Measurements from ENCODE around the gene CCSAP.
"Not testable (repeated sequence)": the region's sequence is repeated elsewhere in the genome, so short reads cannot be mapped to it uniquely, and the experiment has no call there.

CCSAP gene

DNA sequence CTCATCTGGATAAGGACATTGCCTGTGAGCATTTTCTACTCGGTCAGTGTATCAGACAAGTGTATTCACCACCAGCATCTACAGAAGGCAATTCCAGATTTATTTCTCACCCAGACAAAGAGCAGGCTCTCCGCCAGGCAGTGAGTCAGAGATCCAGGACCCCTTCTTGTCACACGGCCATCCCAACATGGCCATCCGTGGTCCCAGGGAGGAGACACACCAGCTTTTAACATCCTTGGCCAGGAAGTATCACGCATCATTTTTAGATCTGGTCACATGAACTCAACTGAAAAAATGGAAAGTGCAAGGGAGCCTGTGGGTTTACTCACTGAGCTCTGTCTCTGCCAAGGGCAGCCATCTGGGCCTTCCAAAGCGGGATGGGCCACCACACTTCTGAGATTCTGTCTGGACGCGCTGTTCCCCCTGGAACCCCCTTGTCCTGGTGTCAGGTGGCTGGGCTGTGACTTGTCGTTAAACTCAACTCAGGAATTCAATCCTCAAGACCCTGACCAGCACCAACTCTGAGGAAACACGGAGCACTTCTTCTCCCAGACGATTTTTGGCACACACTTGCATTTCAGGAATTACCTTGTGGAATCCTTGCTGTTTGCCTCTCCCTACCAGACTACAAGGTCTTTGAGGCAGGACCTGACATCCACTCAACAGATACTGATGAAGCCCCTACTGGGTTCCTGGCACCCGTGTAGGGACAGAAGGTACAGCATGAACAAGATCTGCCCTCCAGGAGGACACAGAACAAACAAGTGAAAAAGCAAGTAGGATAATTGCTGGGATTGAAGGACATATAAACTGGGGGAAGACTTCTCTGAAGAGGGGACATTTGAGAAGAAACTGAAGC is 21.6 kb upstream of the CCSAP start:
- no peak for DNase-seq

DNA sequence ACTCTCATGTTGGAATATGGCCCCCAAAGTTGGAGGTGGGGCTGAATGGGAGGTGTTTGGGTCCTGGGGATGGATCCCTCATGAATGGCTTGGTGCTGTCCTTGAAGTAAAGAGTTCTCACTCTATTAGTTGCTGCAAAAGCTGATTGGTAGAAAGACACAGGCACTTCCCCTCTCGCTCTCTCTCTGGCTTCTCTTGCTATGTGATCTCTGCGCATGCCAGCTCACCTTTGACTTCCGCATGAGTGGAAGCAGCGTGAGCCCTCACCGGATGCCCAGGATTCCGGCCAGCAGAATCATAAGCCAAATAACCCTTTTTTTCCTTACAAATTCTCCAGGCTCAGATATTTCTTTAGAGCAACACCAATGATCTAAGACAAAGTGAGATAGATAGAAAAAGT is 20.9 kb upstream of the CCSAP start:
- DNase-seq = no peak

DNA sequence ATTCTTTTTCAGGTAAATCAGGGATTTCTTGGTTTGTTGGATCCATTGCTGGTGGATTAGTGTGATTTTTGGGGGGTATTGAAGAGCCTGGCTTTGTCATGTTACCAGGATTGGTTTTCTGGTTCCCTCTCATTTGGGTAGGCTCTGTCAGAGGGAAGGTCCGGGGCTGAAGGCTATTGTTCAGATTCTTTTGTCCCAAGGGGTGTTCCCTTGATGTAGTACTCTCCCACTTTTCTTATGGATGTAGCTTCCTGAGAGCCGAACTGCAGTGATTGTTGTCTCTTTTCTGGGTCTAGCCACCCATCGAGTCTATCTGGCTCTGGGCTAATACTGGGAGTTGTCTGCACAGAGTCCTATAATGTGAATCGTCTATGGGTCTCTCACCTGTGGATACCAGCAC is 17.6 kb upstream of the CCSAP start:
- no peak for DNase-seq

DNA sequence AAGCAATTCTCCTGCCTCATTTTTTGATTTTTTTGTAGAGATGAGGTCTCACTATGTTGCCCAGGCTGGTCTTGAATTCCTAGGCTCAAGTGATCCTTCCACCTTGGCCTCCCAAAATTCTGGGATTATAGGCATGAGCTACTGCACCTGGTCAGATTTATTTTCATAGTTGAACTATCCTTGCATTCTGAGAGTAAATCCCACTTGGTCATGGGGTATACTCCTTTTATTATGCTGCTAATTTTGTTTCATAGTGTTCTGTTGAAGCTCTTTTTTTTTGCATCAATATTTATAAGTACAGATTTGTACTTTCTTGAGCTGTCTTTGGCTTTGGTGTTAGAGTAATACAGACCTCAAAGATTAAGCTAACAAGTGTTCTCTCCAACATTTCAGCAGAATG is 12.8 kb upstream of the CCSAP start:
- no peak for DNase-seq

DNA sequence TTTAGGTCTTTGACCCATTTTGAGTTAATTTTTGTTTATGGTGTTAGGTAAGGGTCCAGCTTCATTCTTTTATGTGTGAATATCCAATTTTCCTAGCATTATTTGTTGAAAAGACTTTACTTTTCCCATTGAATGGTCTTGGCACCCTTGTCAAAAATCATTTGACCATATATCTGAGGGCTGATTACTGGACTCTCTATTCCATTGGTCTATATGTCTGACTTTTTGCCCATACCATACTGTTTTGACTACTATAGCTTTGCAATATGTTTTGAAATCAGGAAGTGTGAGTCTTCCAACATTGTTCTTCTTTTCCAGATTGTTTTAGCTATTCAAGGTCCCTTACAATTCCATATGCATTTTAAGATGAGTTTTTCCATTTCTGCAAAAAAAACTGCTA is 11.4 kb upstream of the CCSAP start:
- no peak for DNase-seq

DNA sequence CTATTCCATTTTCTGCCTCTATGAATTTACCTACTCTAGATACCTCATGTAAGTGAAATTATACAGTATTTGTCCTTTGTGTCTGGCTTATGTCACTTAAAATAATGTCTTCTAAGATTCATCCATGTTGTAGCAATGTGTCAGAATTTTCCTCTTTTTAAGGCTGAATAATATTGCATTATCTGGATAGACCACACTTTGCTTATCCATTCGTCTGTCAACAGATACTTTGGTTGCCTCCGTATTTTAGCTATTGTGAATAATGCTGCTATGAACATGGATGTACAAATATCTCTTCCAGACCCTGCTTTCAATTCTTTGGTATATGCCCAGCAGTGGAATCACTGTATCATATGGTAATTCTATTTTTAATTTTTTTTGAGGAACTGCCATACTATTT is 10.1 kb upstream of the CCSAP start:
- no peak for DNase-seq

DNA sequence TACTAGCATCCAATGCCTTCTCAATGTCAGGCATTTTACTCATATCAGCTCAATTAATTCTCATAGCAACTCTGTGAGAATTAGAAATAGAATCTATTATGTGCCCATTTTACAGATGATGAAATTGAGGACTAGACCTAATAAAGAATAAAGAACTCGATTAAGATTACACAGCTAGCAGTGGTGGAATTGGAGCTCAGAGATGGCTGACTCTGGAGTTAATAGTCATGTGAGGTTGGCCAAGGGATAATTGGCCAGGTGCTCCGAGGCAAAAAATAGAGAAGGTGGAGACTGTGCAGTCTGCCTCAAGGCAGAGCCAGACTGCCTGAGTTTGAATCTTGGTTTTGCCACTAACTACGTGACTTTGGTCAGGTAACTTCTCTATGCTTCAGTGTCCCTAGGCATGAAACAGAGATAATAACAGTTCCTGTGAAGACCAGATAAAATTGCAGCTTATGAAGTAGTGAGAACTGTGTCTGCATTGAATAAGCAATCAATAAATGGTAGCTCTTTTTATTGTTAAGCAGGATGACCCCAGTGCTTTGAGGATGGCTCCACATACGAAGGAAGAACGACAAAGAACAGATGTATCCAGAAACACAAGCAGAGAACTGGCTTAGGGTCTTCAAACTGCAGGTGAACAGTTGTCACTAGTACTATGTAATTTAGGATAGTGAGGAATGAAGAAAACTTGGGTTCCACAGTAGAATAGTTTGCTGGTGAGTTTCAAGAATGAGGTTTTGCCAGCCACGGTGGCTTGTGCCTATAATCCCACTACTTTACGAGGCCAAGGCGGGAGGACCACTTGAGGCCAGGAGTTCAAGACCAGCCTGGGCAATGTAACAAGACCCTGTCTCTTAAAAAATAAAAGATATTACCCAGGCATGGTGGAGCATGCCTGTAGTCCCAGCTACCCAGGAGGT is 6.9 kb upstream of the CCSAP start:
- no peak for DNase-seq

DNA sequence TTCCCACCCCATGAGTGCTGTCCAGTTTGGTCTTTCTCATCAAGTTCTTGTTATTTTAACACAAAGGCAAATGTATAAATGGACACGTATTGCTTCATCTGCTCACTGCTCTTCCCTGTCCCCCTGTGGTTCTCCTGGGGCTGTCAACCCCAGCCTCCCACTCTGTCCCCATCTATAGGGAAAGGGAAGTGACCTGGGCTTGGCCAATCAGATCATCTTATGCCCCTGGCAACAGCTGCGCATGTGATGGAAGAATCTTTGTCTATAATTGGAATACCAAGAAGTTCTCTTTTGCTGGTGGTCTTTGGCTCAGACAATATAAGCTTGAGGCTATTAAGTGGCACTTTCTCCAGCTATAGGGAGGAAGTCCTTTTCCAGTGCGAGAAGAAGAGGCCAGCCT is 4.7 kb upstream of the CCSAP start:
- no peak for DNase-seq

DNA sequence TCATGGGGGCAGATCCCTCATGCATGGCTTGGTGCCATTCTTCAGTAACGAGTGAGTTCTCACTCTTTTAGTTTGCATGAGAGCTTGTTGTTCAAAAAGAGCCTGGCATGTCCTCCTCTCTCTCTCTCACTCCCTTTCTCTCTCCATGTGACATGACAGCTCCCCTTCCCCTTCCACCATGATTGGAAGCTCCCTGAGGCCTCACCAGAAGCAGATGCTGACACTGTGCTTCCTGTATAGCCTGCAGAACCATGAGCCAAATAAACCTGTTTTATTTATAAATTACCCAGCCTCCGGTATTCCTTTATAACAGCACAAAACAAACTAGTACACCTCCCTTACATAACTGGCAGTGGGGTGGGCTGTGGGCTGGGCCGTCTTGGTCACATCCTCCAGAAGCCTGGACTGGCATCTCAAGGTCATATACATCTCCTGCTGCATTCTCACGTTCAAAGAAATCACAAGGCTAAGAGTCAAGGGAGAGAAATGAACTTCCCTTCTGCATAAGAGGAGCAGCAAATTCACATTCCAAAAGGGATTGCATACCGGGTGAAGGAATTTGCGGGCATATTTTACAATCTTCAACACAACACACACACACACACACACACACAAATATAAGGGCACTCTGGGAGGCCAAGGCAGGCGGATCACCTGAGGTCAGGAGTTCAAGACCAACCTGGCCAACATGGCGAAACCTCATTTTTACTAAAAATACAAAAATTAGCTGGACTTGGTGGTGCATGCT is 2.3 kb upstream of the CCSAP start:
- DNase-seq = no peak

DNA sequence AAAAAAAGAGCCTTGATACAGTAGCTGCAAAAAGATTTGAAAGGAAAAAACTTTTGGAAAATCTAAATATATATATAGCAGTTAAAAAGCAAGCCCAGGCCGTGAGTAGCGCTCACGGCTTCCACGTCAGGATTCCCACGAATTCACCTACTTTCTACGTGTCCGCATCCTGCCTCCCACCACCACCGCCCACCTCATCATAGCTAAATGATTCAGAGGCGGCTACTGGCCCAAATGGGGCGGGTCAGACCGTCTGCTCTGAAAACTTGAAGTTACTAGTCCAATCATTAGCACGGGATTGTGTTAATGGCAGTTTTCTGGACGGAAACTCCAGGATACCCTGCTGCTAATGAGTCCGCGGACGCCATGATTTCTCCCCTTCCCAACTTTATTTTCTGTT is 1.3 kb upstream of the CCSAP start:
- DNase-seq = no peak

DNA sequence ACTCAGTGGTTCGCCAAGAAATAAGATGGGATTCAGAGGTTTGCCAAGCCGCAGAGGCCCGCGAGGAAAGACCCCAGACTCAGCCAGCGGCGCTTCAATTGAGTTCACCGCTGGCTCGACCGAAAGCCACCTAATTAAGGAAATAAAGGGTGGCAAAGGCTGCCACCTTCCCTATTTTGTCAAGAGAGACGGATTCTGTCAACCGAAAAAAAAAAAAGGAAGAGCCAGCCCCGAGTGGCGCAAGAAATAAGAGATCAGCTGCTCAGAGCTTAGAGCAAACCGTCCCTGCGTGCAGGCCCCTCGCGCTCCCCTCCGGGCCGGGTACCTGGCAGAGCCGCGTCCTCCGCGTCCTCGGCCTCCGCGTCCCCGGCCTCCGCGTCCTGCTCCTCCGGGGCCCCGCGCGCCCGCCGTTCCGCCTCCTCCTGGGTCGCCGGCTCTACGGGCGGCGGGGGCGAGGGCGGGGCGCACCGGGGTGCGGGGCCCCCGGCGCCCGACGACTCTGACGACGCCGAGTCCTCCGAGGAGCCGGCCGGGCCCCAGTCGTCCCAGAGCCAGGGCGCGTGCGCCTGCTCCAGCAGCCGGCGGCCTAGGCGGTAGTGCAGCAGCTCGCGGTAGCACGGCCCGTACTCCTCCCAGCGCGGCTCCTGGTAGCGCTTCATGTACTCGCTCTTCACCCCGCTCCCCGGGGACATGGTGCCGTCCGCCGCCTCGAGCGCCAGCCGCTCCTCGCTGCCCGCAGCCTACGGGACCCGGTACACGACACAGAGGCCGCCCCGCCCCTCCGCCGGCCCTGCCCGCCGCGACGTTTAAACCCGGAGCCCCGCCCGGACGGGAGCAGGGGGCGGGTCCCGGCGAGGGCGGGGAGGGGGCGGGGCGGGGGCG is 832 bp downstream of the CCSAP start:
- DNase-seq = peak; percentile 94

DNA sequence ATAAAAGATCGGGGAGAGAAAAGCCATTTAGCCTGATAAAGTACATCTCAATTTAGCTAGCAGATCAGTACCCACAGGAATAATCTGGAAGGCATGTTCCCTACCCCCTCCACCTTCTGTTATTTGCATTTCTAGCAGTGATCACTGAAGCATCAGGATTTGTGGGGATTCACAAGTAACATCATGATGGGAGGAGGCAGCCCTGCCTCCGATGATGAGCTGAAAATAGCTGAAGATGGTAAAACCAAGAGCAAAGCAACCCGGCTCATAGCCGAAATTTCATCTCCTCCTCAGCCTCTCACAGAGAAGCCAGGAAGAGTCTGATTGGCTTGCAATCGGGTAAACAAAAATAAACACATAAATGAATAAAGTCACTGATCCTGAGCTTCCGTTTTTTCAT is 2.4 kb downstream of the CCSAP start:
- no peak for DNase-seq

DNA sequence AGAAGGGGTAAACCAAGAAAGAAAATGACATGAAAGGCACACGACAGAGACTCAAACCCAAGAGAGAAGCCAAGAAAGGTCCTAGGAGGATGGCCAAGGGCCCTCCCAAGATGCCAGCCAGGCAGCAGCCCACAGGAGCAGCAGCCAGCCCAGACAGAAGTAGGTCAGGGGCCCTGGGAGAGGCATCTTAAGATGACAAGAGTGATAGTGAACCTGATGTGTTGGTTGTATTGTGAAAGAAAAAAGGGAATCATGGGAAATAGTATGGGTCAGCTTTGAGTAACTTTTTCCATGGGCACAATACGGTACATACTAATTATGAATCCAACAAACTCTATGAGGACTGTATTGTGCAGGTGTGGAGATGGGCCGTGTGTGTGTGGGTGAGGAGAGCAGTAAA is 3.3 kb downstream of the CCSAP start:
- peak; percentile 54 for DNase-seq

DNA sequence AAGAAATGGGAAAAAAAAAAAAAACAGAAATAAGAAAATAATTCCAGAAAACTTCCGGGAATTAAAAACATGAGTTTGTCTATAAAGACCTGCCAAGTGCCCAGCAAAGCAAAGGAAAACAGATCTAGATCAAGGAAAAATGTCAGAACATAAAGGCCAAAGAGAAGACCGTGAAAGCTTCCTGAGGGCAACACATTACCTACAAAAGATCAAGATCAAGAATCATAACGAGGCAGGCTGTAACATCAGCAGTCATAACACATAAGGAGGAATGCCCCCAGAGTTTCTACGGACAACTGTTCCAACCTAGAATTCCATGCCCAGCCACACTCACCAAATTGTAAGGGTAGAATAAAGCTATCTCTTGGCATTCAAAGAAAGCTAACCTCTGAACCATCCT is 3.8 kb downstream of the CCSAP start:
- DNase-seq = no peak

DNA sequence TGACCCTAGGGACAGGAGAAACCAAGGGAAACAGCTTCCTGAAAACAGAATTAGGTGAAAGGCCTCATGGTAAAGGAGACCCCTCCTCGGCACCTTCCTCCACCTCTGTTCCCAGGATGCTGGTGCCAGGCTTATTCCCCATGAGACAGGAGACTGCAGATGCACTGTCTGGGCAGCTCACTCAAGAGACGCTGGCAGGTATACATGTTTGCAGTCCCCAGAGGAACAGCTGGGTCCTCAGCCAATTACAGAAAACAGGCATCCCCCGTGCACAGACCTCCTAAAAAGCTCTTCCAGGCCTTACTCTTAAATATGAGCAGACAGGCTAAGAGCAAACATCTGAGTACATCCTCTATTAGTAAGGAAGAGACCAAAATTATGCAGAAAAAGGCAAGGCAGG is 6.5 kb downstream of the CCSAP start:
- no peak for DNase-seq

DNA sequence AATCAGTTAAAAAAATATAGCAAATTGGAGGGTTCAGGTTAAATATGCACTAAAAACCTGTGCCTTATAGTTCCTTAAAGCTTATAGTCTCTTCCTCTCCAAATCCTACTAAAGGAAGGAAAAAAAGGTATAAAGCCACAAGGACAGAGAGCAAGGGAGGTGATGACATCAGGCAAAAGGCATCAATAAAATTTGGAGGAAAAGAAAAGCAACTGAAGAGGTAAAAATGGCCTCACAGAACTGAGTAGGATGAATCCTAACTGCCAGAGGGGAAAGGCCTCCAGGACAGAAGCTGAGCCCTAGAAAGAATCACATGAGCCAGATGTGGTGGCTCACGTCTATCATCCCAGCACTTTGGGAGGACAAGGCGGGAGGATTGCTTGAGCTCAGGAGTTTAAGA is 8.1 kb downstream of the CCSAP start:
- no peak for DNase-seq

DNA sequence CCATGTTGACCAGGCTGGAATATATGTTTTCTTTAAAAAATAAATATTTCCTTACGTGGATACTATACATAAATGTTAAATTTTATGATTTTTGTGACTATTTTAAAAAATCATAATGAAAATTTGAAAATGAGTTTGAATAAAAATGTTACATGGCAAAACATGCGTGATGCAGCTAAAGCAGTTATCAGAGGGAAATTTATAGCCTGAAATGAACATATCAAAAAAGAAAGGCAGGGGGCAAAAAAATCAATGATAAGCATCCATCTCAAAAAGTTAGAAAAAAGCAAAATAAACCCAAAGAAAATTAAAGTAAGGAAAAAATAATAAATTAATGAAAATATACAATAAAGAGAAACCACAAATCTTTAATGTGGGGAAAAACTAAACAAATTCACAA is 8.6 kb downstream of the CCSAP start:
- no peak for DNase-seq

DNA sequence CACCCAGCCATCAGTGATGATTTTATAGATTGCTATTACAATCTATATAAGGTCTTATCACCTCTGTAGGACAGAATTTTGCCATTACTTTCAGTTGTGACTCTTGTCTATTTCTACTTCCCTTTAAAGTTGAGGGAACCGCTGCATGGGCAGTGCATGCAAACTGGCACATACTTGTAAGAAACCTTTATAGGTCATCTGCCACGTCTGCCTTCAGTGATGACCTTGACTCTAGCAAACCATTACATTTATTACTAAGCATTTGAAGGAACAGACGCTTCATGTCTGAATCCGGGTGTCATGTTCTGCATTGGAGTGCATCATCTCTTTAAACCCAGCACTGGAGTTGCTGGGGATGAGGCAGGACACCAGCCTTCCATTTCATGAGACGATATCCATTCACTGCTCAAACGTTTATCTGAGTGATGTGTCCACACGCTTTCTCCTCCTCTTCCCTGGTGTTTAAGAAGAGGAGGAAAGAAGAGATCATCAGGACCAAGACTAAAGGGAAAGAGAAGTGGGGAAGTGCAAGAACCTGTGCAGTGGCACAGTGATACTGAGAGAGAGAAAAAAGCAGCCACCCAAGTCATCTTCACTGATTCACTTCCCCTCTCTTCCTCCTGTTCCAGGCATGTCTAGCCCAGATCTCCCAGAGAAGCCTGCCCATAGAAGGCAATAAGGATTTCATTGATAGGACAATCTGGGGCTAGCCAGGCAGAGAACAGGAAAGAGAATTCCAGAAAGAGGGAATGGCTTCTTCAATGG is 14.1 kb downstream of the CCSAP start:
- DNase-seq = no peak

DNA sequence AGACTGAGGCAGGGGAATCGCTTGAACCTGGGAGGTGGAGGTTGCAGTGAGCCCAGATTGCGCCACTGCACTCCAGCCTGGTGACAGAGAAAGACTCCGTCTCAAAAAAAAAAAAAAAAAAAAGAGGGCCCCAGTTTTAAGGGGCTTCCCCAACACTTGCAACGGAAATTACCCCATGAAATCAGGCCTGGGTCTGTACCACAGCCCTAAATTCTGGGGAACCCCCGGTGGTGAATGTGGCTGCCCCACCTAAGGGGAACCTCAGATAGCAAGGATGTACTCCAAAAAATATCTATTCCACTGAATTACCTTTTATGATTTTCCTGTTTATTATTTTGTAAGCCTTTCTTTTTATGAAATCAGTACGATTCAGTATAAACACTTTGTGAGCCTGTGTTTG is 15.1 kb downstream of the CCSAP start:
- not testable (repeated sequence) for DNase-seq

DNA sequence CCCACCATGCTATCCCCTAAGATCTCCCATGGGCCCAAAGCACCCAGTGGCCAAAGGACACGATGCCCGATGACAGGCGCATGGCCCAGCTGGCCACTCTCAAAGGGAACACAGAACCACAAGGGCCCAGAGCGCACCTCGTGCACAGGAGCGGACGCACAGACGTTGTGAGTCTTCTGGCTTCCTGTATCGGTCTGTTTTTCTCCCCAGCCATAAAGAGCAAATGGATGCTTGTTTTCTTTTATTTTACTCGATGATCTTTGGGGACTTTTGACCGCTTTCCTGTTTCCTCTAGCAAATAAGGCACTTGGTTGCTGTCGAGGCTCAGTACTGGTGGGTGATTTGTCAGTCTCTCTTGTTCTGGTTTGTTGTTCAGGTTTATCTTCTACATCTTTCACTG is 16.2 kb downstream of the CCSAP start:
- no peak for DNase-seq

DNA sequence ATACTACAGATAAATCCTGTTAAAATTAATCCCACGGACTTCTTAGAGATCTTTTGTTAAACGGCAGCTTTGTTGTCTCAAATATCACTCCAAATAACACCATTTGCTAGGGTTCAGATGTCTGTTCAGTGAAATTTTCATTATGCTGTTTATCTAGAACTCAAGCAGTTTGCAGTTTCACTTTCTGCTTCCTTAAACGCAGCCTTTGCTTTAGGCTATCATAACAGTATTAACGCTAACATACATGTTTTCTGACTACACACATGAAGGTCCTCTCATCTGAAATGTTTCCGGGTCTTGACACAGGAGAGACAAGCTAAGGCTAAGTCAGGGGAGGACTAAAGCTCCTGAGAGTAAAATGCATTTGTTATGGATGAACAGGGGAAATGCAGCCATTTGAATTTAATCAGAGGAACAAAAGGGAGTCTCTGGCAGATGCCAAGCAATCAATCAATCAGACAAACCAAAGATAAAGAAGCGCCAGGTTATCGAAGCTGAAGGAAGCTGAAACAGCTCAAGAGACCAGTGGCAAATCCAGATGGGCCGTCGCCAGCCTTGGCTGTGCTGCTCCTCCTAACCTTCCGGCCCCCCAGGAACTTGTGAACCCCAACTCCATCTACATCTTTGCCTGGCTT is 16.9 kb downstream of the CCSAP start:
- no peak for DNase-seq
